Measurements from ENCODE around the gene SNU13.
"Not testable (repeated sequence)": the region's sequence is repeated elsewhere in the genome, so short reads cannot be mapped to it uniquely, and the experiment has no call there.

The SNU13 gene

DNA sequence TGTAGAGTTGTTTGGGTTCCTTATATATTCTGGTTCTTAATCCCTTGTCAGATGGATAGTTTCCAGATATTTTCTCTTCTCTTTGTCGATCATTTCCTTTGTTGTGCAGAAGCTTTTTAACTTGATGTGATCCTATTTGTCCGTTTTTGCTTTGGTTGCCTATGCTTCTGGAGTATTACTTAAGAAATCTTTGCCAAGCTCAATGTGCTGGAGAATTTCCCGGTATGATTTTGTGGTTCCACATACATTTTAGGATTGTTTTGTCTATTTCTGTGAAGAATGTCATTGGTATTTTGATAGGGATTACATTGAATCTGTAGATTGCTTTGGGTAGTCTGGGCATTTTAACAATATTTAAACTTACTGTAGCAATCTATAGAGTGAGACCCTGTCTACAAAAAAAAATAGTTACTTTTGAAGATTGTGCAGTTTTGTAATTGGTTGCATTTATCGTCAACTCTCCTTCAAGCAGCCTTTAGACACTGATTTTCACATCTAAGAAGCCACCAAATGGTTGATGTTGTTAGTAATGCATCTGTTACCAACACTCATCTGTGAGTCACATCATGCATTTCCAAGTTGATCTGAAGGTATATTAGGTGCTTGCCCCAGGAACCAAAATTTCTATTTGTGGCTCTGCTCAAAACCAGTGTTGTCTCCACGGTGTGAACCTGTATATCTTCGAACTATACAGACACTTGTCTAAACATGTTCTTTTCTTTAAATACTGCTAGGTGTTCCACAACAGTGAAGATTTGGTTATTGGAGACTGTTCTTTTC is 46.1 kb downstream of the SNU13 start:
- DNase-seq (ENCODE audit: low read depth, low spot score) = no peak

DNA sequence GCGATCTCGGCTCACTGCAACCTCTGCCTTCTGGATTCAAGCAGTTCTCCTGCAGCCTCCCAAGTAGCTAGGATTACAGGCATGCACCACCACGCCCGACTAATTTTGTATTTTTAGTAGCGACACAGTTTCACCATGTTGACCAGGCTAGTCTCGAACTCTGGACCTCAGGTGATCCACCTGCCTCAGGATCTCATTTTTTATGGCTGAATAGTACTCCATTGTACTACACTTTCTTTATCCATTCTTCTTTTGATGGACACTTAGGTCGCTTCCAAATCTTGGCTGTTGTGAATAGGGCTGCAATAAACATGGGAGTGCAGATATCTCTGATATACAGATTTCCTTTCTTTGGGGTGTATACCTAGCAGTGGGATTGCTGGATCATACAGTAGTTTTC is 46.8 kb downstream of the SNU13 start:
- no peak for DNase-seq (ENCODE audit: low read depth, low spot score)

DNA sequence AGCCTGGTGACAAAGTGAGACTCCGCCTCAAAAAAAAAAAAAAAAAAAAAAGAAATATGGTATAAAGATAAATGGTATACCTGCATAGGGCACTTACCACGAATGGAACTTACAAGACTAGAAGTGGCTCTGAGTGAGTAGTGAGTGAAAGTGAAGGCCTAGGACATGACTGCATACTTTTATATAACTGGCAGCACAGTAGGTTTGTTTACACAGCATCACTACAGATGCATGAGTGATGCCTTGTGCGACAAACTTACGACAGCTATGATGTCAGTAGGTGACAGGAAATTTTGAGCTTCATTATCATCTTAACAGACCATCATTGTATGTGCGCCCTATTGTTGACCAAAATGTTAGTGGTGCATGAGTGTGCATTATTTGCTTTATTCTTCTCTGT is 49.9 kb downstream of the SNU13 start:
- DNase-seq (ENCODE audit: low read depth, low spot score) = no peak

DNA sequence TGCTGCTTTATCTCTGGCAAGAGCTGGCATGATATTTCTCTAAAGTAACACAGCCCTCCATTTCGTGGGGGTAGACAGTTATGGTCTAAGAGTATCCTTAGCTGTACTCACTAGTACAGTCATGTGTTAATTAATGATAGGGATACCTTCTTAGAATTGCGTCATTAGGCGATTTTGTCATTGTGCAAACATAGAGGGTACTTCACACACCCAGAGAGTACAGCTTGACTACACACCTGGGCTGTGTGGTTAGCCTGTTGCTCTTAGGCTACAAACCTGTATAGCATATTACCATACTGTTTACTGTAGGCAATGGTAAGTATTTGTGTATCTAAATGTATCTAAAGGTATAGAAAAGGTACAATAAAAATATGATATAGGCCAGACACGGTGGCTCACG is 50.5 kb downstream of the SNU13 start:
- no peak for DNase-seq (ENCODE audit: low read depth, low spot score)

DNA sequence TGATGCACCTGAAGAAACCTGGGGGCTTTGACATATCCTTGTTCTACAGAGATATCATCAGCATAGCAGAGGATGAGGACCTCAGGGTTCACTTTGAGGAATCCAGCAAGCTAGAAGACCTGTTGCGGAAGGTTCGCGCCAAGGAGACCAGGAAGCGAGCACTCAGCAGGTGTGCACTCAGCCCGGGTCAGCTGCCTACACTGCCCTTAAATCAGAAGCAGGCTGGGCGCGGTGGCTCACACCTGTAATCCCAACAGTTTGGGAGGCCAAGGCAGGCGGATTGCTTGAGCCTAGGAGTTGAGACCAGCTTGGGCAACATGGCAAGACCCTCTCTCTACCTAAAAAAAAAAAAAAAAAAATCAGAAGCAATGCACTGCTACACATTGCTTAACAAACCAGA is 51.0 kb downstream of the SNU13 start:
- not testable (repeated sequence) for DNase-seq (ENCODE audit: low read depth, low spot score)

DNA sequence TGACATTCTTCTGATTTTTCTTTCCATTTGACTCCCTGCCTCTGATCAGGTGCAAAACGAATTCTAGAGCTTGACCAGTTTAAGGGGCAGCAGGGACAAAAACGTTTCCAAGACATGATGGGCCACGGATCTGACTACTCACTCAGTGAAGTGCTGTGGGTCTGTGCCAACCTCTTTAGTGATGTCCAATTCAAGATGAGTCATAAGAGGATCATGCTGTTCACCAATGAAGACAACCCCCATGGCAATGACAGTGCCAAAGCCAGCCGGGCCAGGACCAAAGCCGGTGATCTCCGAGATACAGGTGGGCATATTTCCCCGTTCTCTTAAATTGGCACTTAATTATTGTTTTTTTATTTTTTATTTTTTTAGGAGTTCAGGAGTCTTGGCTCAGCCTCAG is 52.2 kb downstream of the SNU13 start:
- DNase-seq (ENCODE audit: low read depth, low spot score) = no peak

DNA sequence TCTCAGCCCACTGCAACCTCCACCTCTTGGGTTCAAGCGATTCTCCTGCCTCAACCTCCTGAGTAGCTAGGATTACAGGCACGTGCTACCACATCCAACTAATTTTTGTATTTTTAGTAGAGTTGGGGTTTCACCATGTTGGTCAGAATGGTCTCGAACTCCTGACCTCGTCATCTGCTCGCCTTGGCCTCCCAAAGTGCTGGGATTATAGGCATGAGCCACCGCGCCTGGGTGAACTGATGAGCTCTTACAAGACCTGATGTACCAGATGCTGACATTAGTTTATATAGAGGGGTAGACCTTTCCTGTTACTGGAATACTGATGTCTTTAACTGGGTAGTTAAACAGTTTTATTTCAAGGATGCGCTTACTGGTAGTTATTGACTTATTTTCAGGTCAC is 54.1 kb downstream of the SNU13 start:
- not testable (repeated sequence) for DNase-seq (ENCODE audit: low read depth, low spot score)

DNA sequence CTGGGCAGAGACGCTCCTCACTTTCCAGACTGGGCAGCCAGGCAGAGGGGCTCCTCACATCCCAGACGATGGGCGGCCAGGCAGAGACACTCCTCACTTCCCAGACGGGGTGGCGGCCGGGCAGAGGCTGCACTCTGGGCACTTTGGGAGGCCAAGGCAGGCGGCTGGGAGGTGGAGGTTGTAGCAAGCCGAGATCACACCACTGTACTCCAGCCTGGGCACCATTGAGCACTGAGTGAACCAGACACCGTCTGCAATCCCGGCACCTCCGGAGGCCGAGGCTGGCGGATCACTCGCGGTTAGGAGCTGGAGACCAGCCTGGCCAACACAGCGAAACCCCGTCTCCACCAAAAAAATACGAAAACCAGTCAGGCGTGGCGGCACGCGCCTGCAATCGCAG is 57.1 kb downstream of the SNU13 start:
- DNase-seq (ENCODE audit: low read depth, low spot score) = not testable (repeated sequence)

DNA sequence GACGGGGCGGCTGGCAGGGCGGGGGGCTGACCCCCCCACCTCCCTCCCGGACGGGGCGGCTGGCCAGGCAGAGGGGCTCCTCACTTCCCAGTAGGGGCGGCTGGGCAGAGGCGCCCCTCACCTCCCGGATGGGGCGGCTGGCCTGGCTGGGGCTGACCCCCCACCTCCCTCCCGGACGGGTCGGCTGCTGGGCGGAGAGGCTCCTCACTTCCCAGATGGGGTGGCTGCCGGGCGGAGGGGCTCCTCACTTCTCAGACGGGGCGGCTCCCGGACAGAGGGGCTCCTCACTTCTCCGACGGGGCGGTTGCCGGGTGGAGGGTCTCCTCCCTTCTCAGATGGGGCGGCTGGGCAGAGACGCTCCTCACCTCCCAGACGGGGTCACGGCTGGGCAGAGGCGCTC is 57.6 kb downstream of the SNU13 start:
- not testable (repeated sequence) for DNase-seq (ENCODE audit: low read depth, low spot score)

DNA sequence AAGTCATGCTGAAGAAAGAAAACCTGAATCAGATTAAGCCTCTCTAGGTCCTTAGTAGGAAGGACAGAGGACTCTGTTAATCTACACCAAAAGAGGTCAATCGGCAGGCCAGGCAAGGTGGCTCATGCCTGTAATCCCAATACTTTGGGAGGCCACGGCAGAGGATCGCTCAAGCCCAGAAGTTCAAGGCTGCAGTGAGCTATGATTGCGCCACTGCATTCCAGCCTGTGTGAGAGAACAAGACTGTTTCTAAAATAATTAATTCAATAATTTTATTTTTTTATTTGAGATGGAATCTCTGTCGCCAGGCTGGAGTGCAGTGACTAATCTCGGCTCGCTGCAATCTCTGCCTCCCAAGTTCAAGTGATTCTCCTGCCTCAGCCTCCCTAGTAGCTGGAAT is 63.1 kb downstream of the SNU13 start:
- no peak for DNase-seq (ENCODE audit: low read depth, low spot score)
